Vagina (tissue), 2 donors: ENCODE measurements around the gene GPC1. TPM values are rescaled to one million over a fixed set of nuclear protein-coding genes. Genes with fewer than 3 reads are reported as not detected.

ENCODE experiments used
- DNase-seq, 2 donors: peaks; one replicate each; pipeline ENCODE4 v3.0.0-alpha.2; 2017; ENCODE audit errors: extremely low spot score in 2 of 2
- H3K27ac ChIP-seq: fragments of 200-600 bp; sonication (generic); one replicate; pipeline ENCODE4 v1.5.1; 2019
- H3K27me3 ChIP-seq: fragments of 200-600 bp; sonication (generic); one replicate; pipeline ENCODE4 v1.5.1; 2019
- H3K36me3 ChIP-seq, 2 donors: fragments of 200-600 bp; sonication (generic); one replicate each; pipeline ENCODE4 v1.5.1; 2017 to 2019
- H3K4me1 ChIP-seq: fragments of 200-600 bp; sonication (generic); one replicate; pipeline ENCODE4 v1.5.1; 2019
- H3K4me3 ChIP-seq, 2 donors: fragments of 200-600 bp; sonication (generic); 1 replicate in 1 of 2; 2 replicates in 1 of 2; pipeline ENCODE4 v1.5.1; 2016 to 2019
- H3K9me3 ChIP-seq: fragments of 200-600 bp; sonication (generic); one replicate; pipeline ENCODE4 v1.5.1; 2019
- CTCF ChIP-seq, 3 experiments: fragments of 450-650 bp in 2 of 3; fragments of 200-600 bp in 1 of 3; sonication (generic) in 1 of 3; IDR thresholded peaks; one replicate each; pipeline ENCODE4 v1.5.1; 2017 to 2019; ENCODE audit warnings: antibody characterized with exemption in 3 of 3, mild to moderate bottlenecking in 2 of 3, moderate library complexity in 2 of 3
- POLR2A ChIP-seq, 2 donors: fragments of 450-650 bp; IDR thresholded peaks; one replicate each; pipeline ENCODE4 v1.6.1; 2017; ENCODE audit warnings: antibody characterized with exemption in 2 of 2, mild to moderate bottlenecking in 2 of 2, moderate library complexity in 2 of 2
- POLR2AphosphoS5 ChIP-seq, 2 donors: sonication (generic); formaldehyde crosslinking; IDR thresholded peaks; one replicate each; pipeline ENCODE4 v1.9.0; 2017; ENCODE audit warnings: antibody characterized with exemption in 2 of 2, mild to moderate bottlenecking in 2 of 2, low read depth in 1 of 2; ENCODE audit not compliant: insufficient read depth in 1 of 2
- intact Hi-C: fragments of 100-400 bp; cut with DNase I; formaldehyde crosslinking; loops from one replicate; pipeline ENCODE4 v1.15.1; 2023
- total RNA-seq: library from RNA; depleted of rRNA; stranded (reverse); fragments of >200 nt; gene quantifications from one replicate; pipeline ENCODE4 v1.2.3, GENCODE V29; 2016

GPC1 gene
- total RNA-seq, 1 donor from 2014 or later, result 73.2 TPM

DNA sequence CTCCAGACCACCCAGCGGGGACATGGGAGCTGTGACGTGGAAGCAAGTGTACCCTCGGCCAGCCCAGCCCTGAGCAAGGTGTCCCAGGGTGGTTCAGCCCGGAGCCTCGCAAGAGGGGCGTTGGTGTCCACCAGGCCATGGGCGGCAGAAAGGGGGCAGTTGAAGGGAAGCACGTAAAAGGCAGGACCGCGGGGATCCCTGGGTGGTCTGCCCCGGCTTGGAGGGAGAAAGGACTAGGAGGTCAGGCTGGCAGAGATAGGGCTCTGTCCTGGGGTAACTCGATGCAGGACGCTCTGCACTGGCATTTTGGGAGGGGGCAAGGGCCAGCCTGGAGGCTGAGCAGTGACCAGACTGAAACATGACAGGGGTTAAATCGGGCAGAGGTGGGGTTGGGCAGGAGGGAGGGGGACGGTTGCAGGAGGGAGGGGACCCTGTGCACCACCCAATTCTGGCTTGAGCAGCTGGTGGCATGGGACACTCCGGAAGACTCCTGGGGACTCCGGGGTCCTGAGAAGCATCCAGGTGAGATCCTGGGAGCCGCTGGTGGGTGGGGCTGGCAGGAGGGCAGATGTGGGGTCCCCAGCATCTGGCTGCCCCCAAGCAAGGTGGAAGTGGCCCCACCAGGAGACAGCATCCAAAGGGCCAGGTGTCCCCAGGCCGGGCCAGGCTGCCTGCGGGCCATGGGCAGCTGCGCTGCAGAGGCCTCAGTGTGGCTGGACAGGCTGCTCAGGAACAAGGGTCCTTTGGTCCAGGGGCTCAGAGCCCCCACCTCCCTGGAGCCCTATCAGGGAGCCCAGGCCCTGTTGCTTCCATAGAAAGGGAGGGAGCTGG is 46.8 kb upstream of the GPC1 start:
- no peak for TF ChIP-seq POLR2A (IDR thresholded peaks at IDR 0.05)
- TF ChIP-seq POLR2AphosphoS5 (IDR thresholded peaks at IDR 0.05; ENCODE audit: insufficient read depth in 1 of 2, low read depth in 1 of 2), result no peak
- TF ChIP-seq CTCF (IDR thresholded peaks at IDR 0.05), result no peak
- intact Hi-C loops, result loop anchor here (10.0 kb wide), 1 partner anchor 154 kb away; no protein-coding TSS in a partner anchor
- no peaks in the 10 kb centered on the region for H3K27me3 ChIP-seq
- peaks cover 15% of the 10 kb centered on the region for H3K4me1 ChIP-seq
- H3K9me3 ChIP-seq, result no peaks in the 10 kb centered on the region
- no peak overlapping the region for H3K4me3 ChIP-seq
- H3K36me3 ChIP-seq, result no peaks in the 10 kb centered on the region
- H3K27ac ChIP-seq, result peak overlapping the region; percentile 68
- DNase-seq, result no peak

GRCh38 chr2:240389302-240389805 is 46.1 kb upstream of the GPC1 start:
- no peak for TF ChIP-seq POLR2AphosphoS5 (IDR thresholded peaks at IDR 0.05; ENCODE audit: insufficient read depth in 1 of 2, low read depth in 1 of 2)
- no peak for TF ChIP-seq POLR2A (IDR thresholded peaks at IDR 0.05)

DNA sequence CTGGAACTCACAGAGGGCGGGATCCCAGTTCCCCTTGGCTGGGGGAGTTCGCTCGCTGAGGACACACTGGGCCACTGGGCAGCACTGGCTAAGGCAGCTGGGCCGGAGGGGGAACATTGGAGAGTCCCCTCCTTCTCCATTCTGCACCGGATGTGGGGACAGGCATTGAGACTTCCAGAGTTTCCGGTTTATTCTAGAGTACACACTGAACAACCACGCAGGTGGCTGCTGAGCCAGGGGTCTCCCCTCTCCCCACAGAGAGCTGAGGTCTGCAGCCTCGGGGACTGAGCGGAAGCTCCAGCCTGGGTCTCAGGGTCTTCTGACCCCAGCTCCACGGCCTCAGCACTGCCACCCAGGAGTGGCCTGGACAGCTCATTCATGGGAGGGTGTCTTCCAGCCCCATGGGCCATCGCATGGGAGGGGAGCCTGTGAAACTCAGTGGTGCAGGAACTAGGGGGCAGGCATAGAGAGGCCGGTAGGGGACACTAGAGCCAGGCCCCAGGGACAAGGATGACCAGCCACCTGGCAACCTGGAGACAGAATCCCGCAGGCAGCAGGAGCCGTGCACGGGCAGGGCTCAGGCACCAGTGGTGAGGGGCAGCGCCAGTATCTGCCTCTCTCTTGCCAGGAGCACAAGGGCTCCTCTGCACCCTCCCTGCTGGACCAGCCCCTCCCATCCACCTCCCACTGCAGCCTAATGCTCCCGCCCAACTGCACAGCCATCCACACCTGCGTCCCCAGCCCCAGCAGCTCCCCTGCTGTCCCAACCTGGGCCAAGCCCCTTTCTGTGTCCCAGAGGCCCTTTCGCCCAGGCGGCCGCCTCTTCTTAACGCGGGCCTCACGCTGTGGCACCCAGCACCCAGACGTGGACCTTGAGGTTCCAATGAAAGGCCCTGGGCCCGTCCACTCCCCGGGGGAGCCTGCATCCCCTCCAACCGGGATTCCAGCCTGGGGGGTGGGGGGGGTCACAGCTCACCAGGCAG is 45.1 kb upstream of the GPC1 start:
- no peak for DNase-seq
- H3K4me1 ChIP-seq, result peaks cover 15% of the 10 kb centered on the region
- H3K27ac ChIP-seq, result peak overlapping the region; percentile 44
- intact Hi-C loops, result no loop called here
- H3K4me3 ChIP-seq, result no peak overlapping the region
- TF ChIP-seq CTCF (IDR thresholded peaks at IDR 0.05), result no peak
- TF ChIP-seq POLR2AphosphoS5 (IDR thresholded peaks at IDR 0.05; ENCODE audit: insufficient read depth in 1 of 2, low read depth in 1 of 2), result no peak
- no peak for TF ChIP-seq POLR2A (IDR thresholded peaks at IDR 0.05)
- H3K36me3 ChIP-seq, result no peaks in the 10 kb centered on the region
- H3K27me3 ChIP-seq, result no peaks in the 10 kb centered on the region
- H3K9me3 ChIP-seq, result no peaks in the 10 kb centered on the region

More at GRCh38 chr2:240389302-240389805, 46.1 kb upstream of the GPC1 start:
- Histone ChIP-seq H3K9me3 (no peaks in the 10 kb centered on the region), H3K4me1 (peaks cover 15% of the 10 kb centered on the region), H3K27me3 (no peaks in the 10 kb centered on the region), H3K4me3 (no peak overlapping the region), H3K27ac (peak overlapping the region; percentile 44), H3K36me3 (no peaks in the 10 kb centered on the region)
- intact Hi-C loops, result loop anchor here (10.0 kb wide), 1 partner anchor 155 kb away; no protein-coding TSS in a partner anchor
- DNase-seq, result no peak

- intact Hi-C loops, result no loop called here
- Histone ChIP-seq H3K27ac (no peak overlapping the region), H3K27me3 (no peaks in the 10 kb centered on the region), H3K4me3 (no peak overlapping the region), H3K36me3 (no peaks in the 10 kb centered on the region), H3K9me3 (no peaks in the 10 kb centered on the region), H3K4me1 (peaks cover 17% of the 10 kb centered on the region)
- no peak for TF ChIP-seq CTCF (IDR thresholded peaks at IDR 0.05)
- TF ChIP-seq POLR2AphosphoS5 (IDR thresholded peaks at IDR 0.05; ENCODE audit: insufficient read depth in 1 of 2, low read depth in 1 of 2), result no peak
- TF ChIP-seq POLR2A (IDR thresholded peaks at IDR 0.05), result no peak
- no peak for DNase-seq
Observed at GRCh38 chr2:240391111-240392051, 44.1 kb upstream of the GPC1 start.
